Ovary (tissue), 3 donors: ENCODE data around the gene CDX1.

Experiments used
- CTCF ChIP-seq, 3 donors: fragments of 450-650 bp in 2 of 3; fragments of 200-600 bp in 1 of 3; IDR thresholded peaks; one replicate each; pipeline versions ENCODE4 v1.5.1 to v1.8.0; 2016 to 2022; ENCODE audit warnings: antibody characterized with exemption in 3 of 3, mild to moderate bottlenecking in 1 of 3
- EP300 ChIP-seq: sonication (generic); formaldehyde crosslinking; IDR thresholded peaks from one replicate; pipeline ENCODE4 v1.6.1; 2017; ENCODE audit warnings: antibody characterized with exemption
- POLR2A ChIP-seq: fragments of 450-650 bp; IDR thresholded peaks from one replicate; pipeline ENCODE4 v1.6.1; 2017; ENCODE audit warnings: antibody characterized with exemption, mild to moderate bottlenecking, moderate library complexity
- donor health status: DM: no; HTN: no; CAD: no.

- TF ChIP-seq CTCF (IDR thresholded peaks at IDR 0.05) (no peak), EP300 (no peak), POLR2A (no peak)
These were observed 39.7 kb upstream of the CDX1 start for GRCh38 chr5:150126921-150127265.
